Effector memory CD8-positive, alpha-beta T cell (primary cell): ENCODE data around the gene GOLGA3.
A peak's percentile ranks its signal among the peaks of the same experiment; 100 is the strongest.
"Not testable (repeated sequence)": the region's sequence is repeated elsewhere in the genome, so short reads cannot be mapped to it uniquely, and the experiment has no call there.

Experiments
- ATAC-seq: fragments of 150-1000 bp; cut with Tn5 transposase; replicated peaks from 2 replicates; pipeline ENCODE4 v1.10.0; 2021; ENCODE audit warnings: mild to moderate bottlenecking, moderate library complexity
- DNase-seq, 3 experiments: peaks; one replicate each; pipeline ENCODE4 v3.0.0; 2021
- H3K27ac Mint-ChIP-seq, 2 donors: one replicate each; pipeline ENCODE4 v1.8.0; 2022; ENCODE audit warnings: mild to moderate bottlenecking in 2 of 2, mixed read lengths in 2 of 2, moderate library complexity in 2 of 2
- H3K27me3 Mint-ChIP-seq, 2 donors: one replicate each; pipeline ENCODE4 v1.8.0; 2022; ENCODE audit warnings: mixed read lengths in 2 of 2
- H3K36me3 Mint-ChIP-seq: one replicate; pipeline ENCODE4 v1.8.0; 2022; ENCODE audit warnings: mild to moderate bottlenecking, moderate library complexity, mixed read lengths; ENCODE audit not compliant: insufficient read depth
- H3K4me1 Mint-ChIP-seq, 2 donors: one replicate each; pipeline ENCODE4 v1.8.0; 2022; ENCODE audit warnings: low read depth in 2 of 2, mixed read lengths in 2 of 2
- H3K4me3 Mint-ChIP-seq, 2 donors: one replicate each; pipeline ENCODE4 v1.8.0; 2022; ENCODE audit warnings: mild to moderate bottlenecking in 2 of 2, mixed read lengths in 2 of 2, moderate library complexity in 2 of 2
- H3K9me3 Mint-ChIP-seq, 2 donors: one replicate each; pipeline ENCODE4 v1.8.0; 2022; ENCODE audit warnings: mixed read lengths in 2 of 2

The GOLGA3 gene

GRCh38 chr12:132853285-132854092 lies 24.8 kb upstream of the GOLGA3 start:
- Mint-ChIP-seq H3K27me3 (no peaks in the 10 kb centered on the region), H3K4me1 (peaks cover 0 to 1% of the 10 kb centered on the region in 2 donors), H3K27ac (no peak overlapping the region), H3K9me3 (no peaks in the 10 kb centered on the region), H3K4me3 (no peak overlapping the region), H3K36me3 (peaks cover 71% of the 10 kb centered on the region)
- DNase-seq (no peak), ATAC-seq (no peak)

DNA sequence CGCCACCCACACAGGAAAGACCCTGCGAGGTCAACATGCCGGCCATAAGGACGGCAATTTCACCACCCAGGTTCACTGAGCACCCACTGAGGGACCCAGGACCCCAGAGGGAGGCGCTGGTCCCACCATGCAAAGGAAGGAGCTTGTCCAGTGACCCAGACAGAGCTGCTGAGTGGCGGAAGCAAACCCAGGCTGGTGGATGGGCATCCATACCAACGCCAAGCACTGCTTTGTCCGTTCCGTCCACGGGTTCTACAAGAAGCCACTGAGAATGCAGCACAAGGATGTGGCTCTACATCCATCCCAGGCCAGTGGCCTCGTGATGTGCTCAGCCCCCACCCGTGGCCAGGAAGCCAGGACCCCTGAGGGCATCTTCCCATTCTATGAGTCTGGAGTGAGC lies 23.8 kb upstream of the GOLGA3 start:
- H3K36me3 Mint-ChIP-seq = peaks cover 71% of the 10 kb centered on the region

GRCh38 chr12:132851465-132851864 lies 22.8 kb upstream of the GOLGA3 start:
- H3K4me1 Mint-ChIP-seq = peaks cover 0 to 1% of the 10 kb centered on the region in 2 donors
- no peak for DNase-seq
- no peaks in the 10 kb centered on the region for H3K27me3 Mint-ChIP-seq
- no peaks in the 10 kb centered on the region for H3K9me3 Mint-ChIP-seq
- no peak overlapping the region for H3K27ac Mint-ChIP-seq
- H3K36me3 Mint-ChIP-seq = peaks cover 72% of the 10 kb centered on the region
- no peak for ATAC-seq
- no peak overlapping the region for H3K4me3 Mint-ChIP-seq

More for the DNA sequence above, 23.8 kb upstream of the GOLGA3 start:
- ATAC-seq = no peak
- Mint-ChIP-seq H3K4me3 (no peak overlapping the region), H3K27me3 (no peaks in the 10 kb centered on the region), H3K4me1 (peaks cover 0 to 1% of the 10 kb centered on the region in 2 donors), H3K9me3 (no peaks in the 10 kb centered on the region), H3K27ac (no peak overlapping the region)
- no peak for DNase-seq

GRCh38 chr12:132850291-132850690 lies 21.6 kb upstream of the GOLGA3 start:
- peaks cover 71% of the 10 kb centered on the region for H3K36me3 Mint-ChIP-seq

GRCh38 chr12:132848521-132848920 lies 19.9 kb upstream of the GOLGA3 start:
- Mint-ChIP-seq H3K9me3 (no peaks in the 10 kb centered on the region), H3K4me1 (peaks cover 0 to 1% of the 10 kb centered on the region in 2 donors), H3K27ac (no peak overlapping the region), H3K27me3 (no peaks in the 10 kb centered on the region), H3K4me3 (no peak overlapping the region), H3K36me3 (peaks cover 72% of the 10 kb centered on the region)
- DNase-seq (no peak), ATAC-seq (no peak)

More at GRCh38 chr12:132850291-132850690, 21.6 kb upstream of the GOLGA3 start:
- Mint-ChIP-seq H3K27me3 (no peaks in the 10 kb centered on the region), H3K4me1 (peaks cover 0 to 1% of the 10 kb centered on the region in 2 donors), H3K27ac (no peak overlapping the region), H3K4me3 (no peak overlapping the region), H3K9me3 (no peaks in the 10 kb centered on the region)
- no peak for DNase-seq
- ATAC-seq = no peak

DNA sequence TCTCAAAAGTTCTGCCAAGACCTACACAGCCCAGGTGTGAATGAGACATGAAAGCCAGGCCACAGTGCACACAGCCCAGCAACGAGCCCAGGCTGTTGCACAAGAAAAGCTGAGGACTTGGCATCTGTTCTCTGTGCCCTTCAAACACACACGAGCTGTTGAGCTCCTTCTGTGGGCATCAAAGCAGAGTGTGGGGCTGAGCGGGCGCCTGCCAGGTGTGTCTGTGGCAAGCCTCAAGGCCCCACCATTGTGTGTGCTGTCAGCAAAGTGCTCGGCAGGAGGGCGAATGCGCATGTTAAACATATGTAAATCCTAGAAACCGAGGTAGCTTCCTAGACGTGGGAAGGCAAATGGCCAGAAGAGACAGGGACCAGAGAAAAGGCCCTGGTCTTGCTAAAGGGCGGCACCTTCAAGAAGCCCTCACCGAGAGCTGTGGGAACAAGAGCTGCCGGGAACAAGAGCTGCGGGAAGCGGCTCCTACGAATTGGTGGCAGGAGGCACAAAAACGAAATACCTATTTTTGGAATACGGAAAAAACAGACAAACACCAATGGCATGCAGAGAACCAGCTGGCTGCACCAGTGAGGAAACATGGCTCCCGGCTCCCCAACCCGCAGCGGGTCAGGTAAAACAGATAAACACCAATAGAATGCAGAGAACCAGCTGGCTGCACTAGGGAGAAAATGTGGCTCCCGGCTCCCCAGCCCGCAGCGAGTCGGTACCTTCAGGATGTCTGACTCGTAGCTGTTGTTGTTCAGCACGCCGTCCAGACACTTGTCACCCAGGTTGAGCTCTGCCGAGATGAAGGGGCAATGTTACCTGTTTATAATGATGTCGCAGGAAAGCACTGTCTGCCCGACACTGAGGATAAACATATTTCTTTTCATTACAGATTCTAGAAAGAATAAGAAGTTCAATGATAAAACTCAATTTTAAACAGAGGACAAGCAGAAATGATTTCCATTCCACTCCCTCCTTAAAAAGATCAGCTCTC lies 19.0 kb upstream of the GOLGA3 start:
- Mint-ChIP-seq H3K4me1 (peaks cover 0 to 1% of the 10 kb centered on the region in 2 donors), H3K9me3 (no peaks in the 10 kb centered on the region), H3K27me3 (no peaks in the 10 kb centered on the region), H3K36me3 (peaks cover 71% of the 10 kb centered on the region), H3K4me3 (no peak overlapping the region), H3K27ac (no peak overlapping the region)
- ATAC-seq = no peak
- no peak for DNase-seq

DNA sequence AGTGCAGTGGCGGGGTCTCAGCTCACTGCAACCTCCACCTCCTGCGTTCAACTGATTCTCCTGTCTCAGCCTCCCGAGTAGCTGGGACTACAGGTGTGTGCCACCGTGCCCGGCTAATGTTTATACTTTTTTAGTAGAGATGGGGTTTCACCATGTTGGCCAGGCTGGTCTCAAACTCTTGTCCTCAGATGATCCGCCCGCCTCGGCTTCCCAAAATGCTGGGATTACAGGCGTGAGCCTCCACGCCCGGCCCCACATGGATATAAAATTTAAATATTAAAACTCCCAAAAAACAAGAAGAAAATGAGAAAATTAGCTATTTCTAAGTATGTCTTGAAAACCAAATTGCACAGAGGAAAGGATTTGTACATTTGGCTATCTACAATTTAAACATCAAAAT lies 16.0 kb upstream of the GOLGA3 start:
- peaks cover 83% of the 10 kb centered on the region for H3K36me3 Mint-ChIP-seq
- not testable (repeated sequence) for DNase-seq, H3K9me3 Mint-ChIP-seq, H3K4me1 Mint-ChIP-seq, H3K4me3 Mint-ChIP-seq, H3K27ac Mint-ChIP-seq, ATAC-seq, H3K27me3 Mint-ChIP-seq

DNA sequence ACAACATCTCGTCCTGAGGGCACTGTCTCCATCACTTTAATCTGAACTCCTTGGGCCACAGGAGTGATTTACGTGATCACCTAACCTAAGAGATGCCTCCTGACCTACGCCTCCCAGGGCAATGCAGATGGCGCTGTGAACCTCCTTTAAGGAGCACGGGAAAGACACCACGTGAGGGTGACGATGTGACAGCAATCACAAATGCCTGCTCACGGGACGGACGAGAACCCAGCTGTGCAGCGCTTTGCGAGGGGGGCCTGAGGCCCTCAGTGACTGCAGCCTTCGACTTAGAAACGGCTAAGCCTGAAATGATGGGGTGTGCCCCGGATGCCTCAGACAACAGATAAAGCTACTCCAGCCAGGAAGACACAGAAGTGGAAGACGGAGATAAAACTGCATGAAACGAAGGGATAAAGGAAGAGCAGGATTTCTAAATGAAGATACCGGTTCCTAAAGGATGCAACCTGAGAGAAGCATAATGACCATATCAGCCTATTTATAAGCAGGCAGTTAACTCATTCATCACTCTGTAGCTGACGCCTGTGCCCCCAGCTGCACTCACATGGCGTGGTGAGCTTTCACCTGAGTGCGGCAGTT lies 13.9 kb upstream of the GOLGA3 start:
- Mint-ChIP-seq H3K4me3 (no peak overlapping the region), H3K36me3 (peaks cover 75% of the 10 kb centered on the region)

GRCh38 chr12:132841151-132841550 lies 12.5 kb upstream of the GOLGA3 start:
- H3K36me3 Mint-ChIP-seq = peaks cover 67% of the 10 kb centered on the region
- H3K27ac Mint-ChIP-seq = peak overlapping the region in 1 of 2 donors; percentile 38
- DNase-seq (no peak), ATAC-seq (no peak)
- H3K4me3 Mint-ChIP-seq = no peak overlapping the region
- no peaks in the 10 kb centered on the region for H3K27me3 Mint-ChIP-seq
- H3K4me1 Mint-ChIP-seq = peaks cover 6 to 8% of the 10 kb centered on the region in 2 donors
- H3K9me3 Mint-ChIP-seq = no peaks in the 10 kb centered on the region

More for the DNA sequence above, 13.9 kb upstream of the GOLGA3 start:
- H3K4me1 Mint-ChIP-seq = peaks cover 0 to 3% of the 10 kb centered on the region in 2 donors
- no peak overlapping the region for H3K27ac Mint-ChIP-seq
- no peaks in the 10 kb centered on the region for H3K9me3 Mint-ChIP-seq
- no peaks in the 10 kb centered on the region for H3K27me3 Mint-ChIP-seq
- ATAC-seq (no peak), DNase-seq (no peak)

GRCh38 chr12:132840536-132840935 lies 11.9 kb upstream of the GOLGA3 start:
- H3K27me3 Mint-ChIP-seq = no peaks in the 10 kb centered on the region
- H3K9me3 Mint-ChIP-seq = no peaks in the 10 kb centered on the region
- H3K27ac Mint-ChIP-seq = no peak overlapping the region
- peaks cover 61% of the 10 kb centered on the region for H3K36me3 Mint-ChIP-seq
- H3K4me1 Mint-ChIP-seq = peaks cover 6 to 8% of the 10 kb centered on the region in 2 donors
- H3K4me3 Mint-ChIP-seq = no peak overlapping the region
- DNase-seq (no peak), ATAC-seq (no peak)

- ATAC-seq (no peak), DNase-seq (no peak)
- Mint-ChIP-seq H3K36me3 (peaks cover 52% of the 10 kb centered on the region), H3K9me3 (no peaks in the 10 kb centered on the region), H3K4me3 (no peak overlapping the region), H3K4me1 (peaks cover 6 to 10% of the 10 kb centered on the region in 2 donors), H3K27me3 (no peaks in the 10 kb centered on the region), H3K27ac (peak overlapping the region; percentile 71 to 74)
These were observed 11.0 kb upstream of the GOLGA3 start for GRCh38 chr12:132839558-132840235.

- no peaks in the 10 kb centered on the region for H3K9me3 Mint-ChIP-seq
- peaks cover 41% of the 10 kb centered on the region for H3K36me3 Mint-ChIP-seq
- ATAC-seq = no peak
- DNase-seq = no peak
- no peaks in the 10 kb centered on the region for H3K27me3 Mint-ChIP-seq
- H3K4me3 Mint-ChIP-seq = no peak overlapping the region
- no peak overlapping the region for H3K27ac Mint-ChIP-seq
- H3K4me1 Mint-ChIP-seq = peaks cover 16% of the 10 kb centered on the region in 2 donors
These were observed 9.9 kb upstream of the GOLGA3 start for GRCh38 chr12:132838410-132839080.
